Globus pallidus (tissue), 1 donor: ENCODE results near the gene ETF1.

Experiments used
- DNase-seq: peaks from one replicate; pipeline ENCODE4 v3.0.0-alpha.2; 2015; ENCODE audit warnings: low spot score

ETF1 gene

GRCh38 chr5:138463419-138464007 lies 79.5 kb downstream of the ETF1 start:
- no peak for DNase-seq

GRCh38 chr5:138461343-138462125 lies 81.5 kb downstream of the ETF1 start:
- DNase-seq, result no peak

DNA sequence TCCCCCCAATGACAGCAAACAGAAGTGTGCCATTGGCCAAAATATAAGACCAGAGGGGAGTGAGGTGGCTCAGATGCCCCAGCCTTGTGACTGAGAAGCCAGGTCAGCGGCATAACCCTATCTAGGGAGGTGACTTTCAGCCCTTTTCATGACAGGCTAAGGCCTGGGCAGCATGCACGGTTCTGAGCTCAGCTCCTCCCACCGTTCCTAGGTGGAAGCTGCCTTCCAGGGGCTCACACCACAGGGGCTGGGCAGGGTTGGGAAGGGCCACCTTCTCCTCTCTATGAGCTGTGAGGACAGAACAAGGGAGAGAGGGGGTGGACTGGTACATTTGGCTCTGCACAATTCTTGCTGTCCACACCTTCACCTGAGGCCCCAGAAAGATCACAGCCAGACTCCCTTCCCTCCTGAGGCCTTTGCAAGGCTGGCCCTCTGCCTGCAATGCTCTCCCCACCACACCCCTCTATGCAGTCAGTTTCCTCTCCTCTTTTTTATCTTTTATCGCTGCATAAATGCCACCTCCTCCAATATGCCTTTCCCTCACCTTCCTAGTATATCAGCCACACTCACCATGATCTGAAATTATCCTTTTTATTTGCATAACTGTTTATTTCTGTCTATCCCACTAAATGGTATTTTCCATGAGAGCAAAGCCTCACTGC lies 82.9 kb downstream of the ETF1 start:
- DNase-seq, result no peak

- no peak for DNase-seq
These were observed 83.6 kb downstream of the ETF1 start for GRCh38 chr5:138459311-138459933.

GRCh38 chr5:138458856-138459255 lies 84.2 kb downstream of the ETF1 start:
- DNase-seq, result no peak

DNA sequence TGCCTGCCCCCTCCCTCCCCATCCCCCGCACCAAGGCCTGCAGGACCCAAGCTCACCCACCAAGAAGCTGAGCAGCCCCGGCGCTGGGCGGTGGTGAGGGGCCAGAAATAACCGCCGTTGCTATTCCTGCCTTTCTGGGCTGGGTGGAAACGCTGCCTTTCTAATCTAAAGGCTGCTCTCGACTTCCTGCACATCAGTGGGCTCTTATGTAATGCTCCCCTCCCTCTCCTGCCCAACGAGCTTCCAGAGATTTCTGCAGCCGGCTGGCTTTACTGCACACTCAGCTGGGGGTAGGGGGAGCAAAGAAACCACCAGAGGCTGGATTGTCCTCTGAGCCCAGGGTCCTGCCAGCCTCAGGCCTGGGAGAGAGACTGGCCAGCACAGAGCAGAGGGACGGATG lies 84.7 kb downstream of the ETF1 start:
- DNase-seq, result no peak

DNA sequence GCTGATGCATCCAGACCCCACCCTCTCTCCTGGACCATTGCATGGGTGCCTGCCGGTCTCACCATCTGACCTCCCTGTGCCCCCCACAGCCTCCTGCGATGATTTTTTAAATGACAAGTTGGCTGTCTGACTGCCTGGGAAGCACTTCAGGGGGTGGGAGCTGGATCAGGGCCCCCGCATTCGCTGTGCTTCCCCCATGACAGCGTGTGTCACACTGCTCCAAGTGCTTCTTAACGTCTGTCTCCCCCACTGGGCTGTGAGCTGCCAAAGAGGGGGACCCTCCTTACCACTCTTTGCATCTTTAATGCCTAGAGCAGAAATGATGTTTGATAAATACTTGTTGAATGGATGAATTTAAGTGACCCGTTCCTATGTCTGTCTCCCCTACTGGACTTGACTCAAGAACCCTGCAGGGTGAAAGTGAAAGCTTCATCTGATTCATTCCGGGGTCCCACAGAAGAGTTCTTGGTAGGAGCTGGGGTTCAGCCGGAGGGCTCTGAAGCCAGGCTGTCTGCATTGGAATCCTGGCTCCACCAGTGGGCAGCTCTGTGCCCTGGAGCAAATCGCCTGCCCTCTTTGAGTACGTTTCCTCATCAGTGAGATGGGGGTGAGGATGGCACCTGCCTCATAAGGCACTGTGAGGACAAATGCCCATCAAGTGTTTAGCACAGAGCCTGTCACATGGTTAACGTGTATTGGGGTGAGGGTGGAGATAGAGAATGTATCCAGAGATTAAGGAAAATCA lies 85.3 kb downstream of the ETF1 start:
- DNase-seq, result no peak
